C4-2B (cell line): ENCODE measurements around the gene CFAP210.

Source experiments
- H3K27ac ChIP-seq: fragments of 450-650 bp; 2 replicates; pipeline ENCODE4 v1.5.1; 2017
- CTCF ChIP-seq: fragments of 450-650 bp; conservative IDR thresholded peaks from 2 replicates; pipeline ENCODE4 v1.5.1; 2017; ENCODE audit warnings: mild to moderate bottlenecking
- ZFX ChIP-seq: fragments of 450-650 bp; IDR thresholded peaks from 2 replicates; pipeline ENCODE4 v1.6.1; 2017

The CFAP210 gene

GRCh38 chr2:169711751-169712509 lies 17.7 kb upstream of the CFAP210 start:
- no peak overlapping the region for H3K27ac ChIP-seq
- TF ChIP-seq ZFX, result no peak
- no peak for TF ChIP-seq CTCF

- TF ChIP-seq ZFX, result no peak
- no peak for TF ChIP-seq CTCF
- H3K27ac ChIP-seq, result no peak overlapping the region
These were observed 15.8 kb upstream of the CFAP210 start for GRCh38 chr2:169709981-169710380.

- TF ChIP-seq CTCF (no peak), ZFX (no peak)
- H3K27ac ChIP-seq, result no peak overlapping the region
These were observed 15.1 kb upstream of the CFAP210 start for GRCh38 chr2:169709331-169709730.

GRCh38 chr2:169707626-169708025 lies 13.4 kb upstream of the CFAP210 start:
- no peak for TF ChIP-seq CTCF
- H3K27ac ChIP-seq, result no peak overlapping the region

GRCh38 chr2:169705927-169706326 lies 11.7 kb upstream of the CFAP210 start:
- TF ChIP-seq CTCF (no peak), ZFX (no peak)
- no peak overlapping the region for H3K27ac ChIP-seq

- TF ChIP-seq ZFX (no peak), CTCF (no peak)
- H3K27ac ChIP-seq, result peak overlapping the region; percentile 47; the same call in 1 of the 2 replicates
These were observed 10.0 kb upstream of the CFAP210 start for GRCh38 chr2:169704160-169704708.

GRCh38 chr2:169702996-169703395 lies 8.8 kb upstream of the CFAP210 start:
- no peak overlapping the region for H3K27ac ChIP-seq
- TF ChIP-seq CTCF, result no peak
- no peak for TF ChIP-seq ZFX

GRCh38 chr2:169699173-169699572 lies 5.0 kb upstream of the CFAP210 start:
- H3K27ac ChIP-seq, result peak overlapping the region; percentile 36; the same call in 1 of the 2 replicates
